Neural progenitor cell (in vitro differentiated cells): ENCODE data around the gene SYTL4. TPM values are rescaled to one million over a fixed set of nuclear protein-coding genes. Genes with fewer than 3 reads are reported as not detected.

Experiments
- DNase-seq: peaks from one replicate; pipeline ENCODE4 v3.0.0-alpha.2; 2016; ENCODE audit warnings: low spot score
- H2AFZ ChIP-seq: fragments of 200-600 bp; sonication (generic); replicated peaks from 2 replicates; pipeline ENCODE4 v1.6.1; 2016; ENCODE audit warnings: antibody characterized with exemption
- H3F3A ChIP-seq: fragments of 200-600 bp; sonication (generic); 2 replicates; pipeline ENCODE4 v1.6.1; 2016; ENCODE audit warnings: antibody characterized with exemption, low read depth
- H3K27ac ChIP-seq: fragments of 200-600 bp; sonication (generic); 2 replicates; pipeline ENCODE4 v1.5.1; 2016; ENCODE audit warnings: mild to moderate bottlenecking
- H3K27me3 ChIP-seq: fragments of 200-600 bp; sonication (generic); 2 replicates; pipeline ENCODE4 v1.6.1; 2016; ENCODE audit warnings: mild to moderate bottlenecking, moderate library complexity
- H3K36me3 ChIP-seq: fragments of 200-600 bp; sonication (generic); 2 replicates; pipeline ENCODE4 v1.5.1; 2016
- H3K4me1 ChIP-seq: fragments of 200-600 bp; sonication (generic); 2 replicates; pipeline ENCODE4 v1.6.1; 2016; ENCODE audit warnings: mixed run types
- H3K4me2 ChIP-seq: fragments of 200-600 bp; sonication (generic); 2 replicates; pipeline ENCODE4 v1.6.1; 2016
- H3K4me3 ChIP-seq: fragments of 200-600 bp; sonication (generic); 2 replicates; pipeline ENCODE4 v1.5.1; 2016
- H3K79me2 ChIP-seq: fragments of 200-600 bp; sonication (generic); 2 replicates; pipeline ENCODE4 v1.6.1; 2016; ENCODE audit warnings: low read depth
- H3K9ac ChIP-seq: fragments of 200-600 bp; sonication (generic); 2 replicates; pipeline ENCODE4 v1.6.1; 2016
- H3K9me3 ChIP-seq: fragments of 200-600 bp; sonication (generic); 2 replicates; pipeline ENCODE4 v1.5.1; 2016; ENCODE audit warnings: low read depth
- H4K20me1 ChIP-seq: fragments of 200-600 bp; sonication (generic); 2 replicates; pipeline ENCODE4 v1.6.1; 2016; ENCODE audit warnings: low read depth
- H3K27ac Mint-ChIP-seq: 3 replicates; pipeline ENCODE4 v1.8.0; 2021; ENCODE audit warnings: mixed read lengths
- H3K27me3 Mint-ChIP-seq: 2 replicates; pipeline ENCODE4 v1.8.0; 2022; ENCODE audit warnings: low read depth, mild to moderate bottlenecking, inconsistent platforms, moderate library complexity, mixed read lengths; ENCODE audit not compliant: insufficient read depth
- H3K36me3 Mint-ChIP-seq: 3 replicates; pipeline ENCODE4 v1.8.0; 2021; ENCODE audit warnings: mixed read lengths
- H3K4me1 Mint-ChIP-seq: 3 replicates; pipeline ENCODE4 v1.8.0; 2021; ENCODE audit warnings: mixed read lengths
- H3K4me3 Mint-ChIP-seq: 3 replicates; pipeline ENCODE4 v1.8.0; 2021; ENCODE audit warnings: mild to moderate bottlenecking, moderate library complexity, mixed read lengths
- H3K9me3 Mint-ChIP-seq: 3 replicates; pipeline ENCODE4 v1.8.0; 2020; ENCODE audit warnings: mixed read lengths
- CTCF ChIP-seq: fragments of 200-600 bp; sonication (generic); IDR thresholded peaks from 2 replicates; pipeline ENCODE4 v1.5.1; 2017; ENCODE audit warnings: antibody characterized with exemption, mild to moderate bottlenecking
- EZH2 ChIP-seq: fragments of 200-600 bp; sonication (generic); IDR thresholded peaks from 2 replicates; pipeline ENCODE4 v1.6.1; 2017; ENCODE audit warnings: antibody characterized with exemption, mild to moderate bottlenecking, moderate library complexity
- EZH2phosphoT487 ChIP-seq: fragments of 200-600 bp; sonication (generic); IDR thresholded peaks from 2 replicates; pipeline ENCODE4 v1.6.1; 2017; ENCODE audit warnings: antibody characterized with exemption
- total RNA-seq: library from RNA; depleted of rRNA; stranded (reverse); fragments of >200 nt; gene quantifications from 2 replicates; pipeline ENCODE4 v1.2.3, GENCODE V29; 2015; ENCODE audit warnings: low replicate concordance

Gene SYTL4
- total RNA-seq, 1 donor from 2014 or later, result 0.39 TPM

GRCh38 chrX:100721328-100721727 is 10.6 kb downstream of the SYTL4 start:
- TF ChIP-seq CTCF (no peak), EZH2 (no peak), EZH2phosphoT487 (no peak)
- Histone ChIP-seq H3K9ac (no peak overlapping the region), H3K27me3 (no peaks in the 10 kb centered on the region), H3K27ac (no peak overlapping the region), H3K4me3 (no peak overlapping the region), H3K4me1 (no peaks in the 10 kb centered on the region), H3K36me3 (no peaks in the 10 kb centered on the region), H2AFZ (no peak overlapping the region), H3K79me2 (no peaks in the 10 kb centered on the region), H4K20me1 (no peaks in the 10 kb centered on the region), H3K4me2 (no peak overlapping the region), H3K9me3 (peaks cover 9% of the 10 kb centered on the region), H3F3A (no peaks in the 10 kb centered on the region)
- peaks cover 8% of the 10 kb centered on the region for H3K4me1 Mint-ChIP-seq
- peaks cover 5% of the 10 kb centered on the region for H3K27me3 Mint-ChIP-seq
- DNase-seq, result no peak
- no peaks in the 10 kb centered on the region for H3K36me3 Mint-ChIP-seq
- no peak overlapping the region for H3K4me3 Mint-ChIP-seq
- H3K9me3 Mint-ChIP-seq, result peaks cover 19% of the 10 kb centered on the region
- H3K27ac Mint-ChIP-seq, result no peak overlapping the region

- H3K9me3 Mint-ChIP-seq, result peaks cover 19% of the 10 kb centered on the region
- Histone ChIP-seq H3K4me3 (no peak overlapping the region), H3K27me3 (no peaks in the 10 kb centered on the region), H3K27ac (no peak overlapping the region), H2AFZ (no peak overlapping the region), H3K9me3 (peaks cover 9% of the 10 kb centered on the region), H3K9ac (no peak overlapping the region), H3F3A (no peaks in the 10 kb centered on the region), H3K79me2 (no peaks in the 10 kb centered on the region), H3K36me3 (no peaks in the 10 kb centered on the region), H3K4me2 (no peak overlapping the region), H4K20me1 (no peaks in the 10 kb centered on the region), H3K4me1 (no peaks in the 10 kb centered on the region)
- H3K27me3 Mint-ChIP-seq, result peaks cover 5% of the 10 kb centered on the region
- peaks cover 8% of the 10 kb centered on the region for H3K4me1 Mint-ChIP-seq
- TF ChIP-seq EZH2phosphoT487 (no peak), CTCF (no peak), EZH2 (no peak)
- no peak overlapping the region for H3K27ac Mint-ChIP-seq
- no peaks in the 10 kb centered on the region for H3K36me3 Mint-ChIP-seq
- no peak overlapping the region for H3K4me3 Mint-ChIP-seq
- DNase-seq, result no peak
These were observed 11.6 kb downstream of the SYTL4 start for GRCh38 chrX:100720301-100720700.

- H3F3A ChIP-seq, result no peaks in the 10 kb centered on the region
- no peaks in the 10 kb centered on the region for H4K20me1 ChIP-seq
- no peak overlapping the region for H3K9ac ChIP-seq
- no peak overlapping the region for H3K27ac ChIP-seq
- H3K4me2 ChIP-seq, result no peak overlapping the region
- H2AFZ ChIP-seq, result no peak overlapping the region
- TF ChIP-seq EZH2, result no peak
- H3K36me3 ChIP-seq, result no peaks in the 10 kb centered on the region
- no peak overlapping the region for H3K4me3 ChIP-seq
- H3K9me3 ChIP-seq, result peaks cover 9% of the 10 kb centered on the region
- H3K36me3 Mint-ChIP-seq, result no peaks in the 10 kb centered on the region
- no peaks in the 10 kb centered on the region for H3K79me2 ChIP-seq
- no peaks in the 10 kb centered on the region for H3K4me1 ChIP-seq
- H3K27me3 ChIP-seq, result no peaks in the 10 kb centered on the region
- peaks cover 5% of the 10 kb centered on the region for H3K27me3 Mint-ChIP-seq
- H3K9me3 Mint-ChIP-seq, result peaks cover 17% of the 10 kb centered on the region
- no peak overlapping the region for H3K4me3 Mint-ChIP-seq
- H3K4me1 Mint-ChIP-seq, result peaks cover 8% of the 10 kb centered on the region
- H3K27ac Mint-ChIP-seq, result no peak overlapping the region
- DNase-seq, result no peak
These were observed 12.8 kb downstream of the SYTL4 start for GRCh38 chrX:100719139-100719538.

- H3K27me3 ChIP-seq, result no peaks in the 10 kb centered on the region
- Mint-ChIP-seq H3K9me3 (peaks cover 9% of the 10 kb centered on the region), H3K27me3 (peaks cover 5% of the 10 kb centered on the region), H3K36me3 (no peaks in the 10 kb centered on the region), H3K27ac (no peak overlapping the region), H3K4me3 (no peak overlapping the region), H3K4me1 (peaks cover 8% of the 10 kb centered on the region)
- H3K79me2 ChIP-seq, result no peaks in the 10 kb centered on the region
- H3F3A ChIP-seq, result no peaks in the 10 kb centered on the region
- no peak for DNase-seq
- H3K9ac ChIP-seq, result no peak overlapping the region
- H3K27ac ChIP-seq, result no peak overlapping the region
- H4K20me1 ChIP-seq, result no peaks in the 10 kb centered on the region
- no peak overlapping the region for H3K4me3 ChIP-seq
- no peaks in the 10 kb centered on the region for H3K36me3 ChIP-seq
- TF ChIP-seq EZH2phosphoT487 (no peak), CTCF (no peak), EZH2 (no peak)
- no peak overlapping the region for H3K4me2 ChIP-seq
- H3K9me3 ChIP-seq, result peaks cover 6% of the 10 kb centered on the region
- no peak overlapping the region for H2AFZ ChIP-seq
- H3K4me1 ChIP-seq, result no peaks in the 10 kb centered on the region
These were observed 14.6 kb downstream of the SYTL4 start for GRCh38 chrX:100717363-100717762.
